ENCODE data around the gene GET4. TPM values are rescaled to one million over a fixed set of nuclear protein-coding genes. Genes with fewer than 3 reads are reported as not detected.
A peak's percentile ranks its signal among the peaks of the same experiment; 100 is the strongest.

The GET4 gene
- total and polyA plus RNA-seq, 2 donors from 2014 or later, result 44.8 to 80.8 TPM

DNA sequence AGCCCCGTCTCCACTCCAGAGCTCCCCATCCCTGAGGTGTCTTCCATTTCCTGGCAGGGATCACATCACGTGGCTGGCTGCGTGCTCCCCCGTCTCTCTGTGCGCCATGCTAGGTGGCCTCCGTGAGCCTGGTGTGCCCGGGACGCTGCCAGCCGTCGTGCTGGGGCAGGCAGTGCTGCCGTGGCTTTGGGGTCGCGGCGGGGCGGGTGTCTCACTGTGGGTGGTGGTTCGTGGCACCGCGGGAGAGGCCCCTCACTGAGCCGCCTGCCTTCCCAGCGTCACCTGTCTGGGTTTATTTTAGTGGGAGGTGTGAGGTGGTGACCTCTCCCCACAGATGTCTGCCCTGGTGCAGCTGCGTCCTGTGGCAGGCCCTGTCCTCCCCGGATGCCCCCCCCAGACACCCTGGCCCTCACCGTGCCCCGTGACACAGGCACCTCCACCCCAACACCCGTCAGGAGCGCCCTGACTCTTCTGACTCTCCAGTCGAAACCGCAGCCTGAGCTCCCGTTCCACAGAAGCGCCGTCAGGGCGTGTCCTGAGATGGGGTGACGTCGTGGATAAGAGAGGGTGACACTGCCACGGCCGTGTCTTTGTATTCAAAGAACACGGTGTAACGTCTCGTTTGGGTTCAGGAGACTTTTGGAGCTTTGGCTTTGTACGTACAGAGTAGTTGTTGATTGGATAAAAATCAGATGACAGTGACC lies 18.0 kb downstream of the GET4 start:
- no peak overlapping the region for H3K27ac ChIP-seq (ENCODE audit: low read depth in 2 of 2, low read length in 2 of 2)
- H3K36me3 ChIP-seq (ENCODE audit: control insufficient read depth in 2 of 3, insufficient read depth in 3 of 3, low read length in 3 of 3), result peaks cover 0 to 20% (median 14%) of the 10 kb centered on the region in 3 donors
- TF ChIP-seq, protein P1, sequence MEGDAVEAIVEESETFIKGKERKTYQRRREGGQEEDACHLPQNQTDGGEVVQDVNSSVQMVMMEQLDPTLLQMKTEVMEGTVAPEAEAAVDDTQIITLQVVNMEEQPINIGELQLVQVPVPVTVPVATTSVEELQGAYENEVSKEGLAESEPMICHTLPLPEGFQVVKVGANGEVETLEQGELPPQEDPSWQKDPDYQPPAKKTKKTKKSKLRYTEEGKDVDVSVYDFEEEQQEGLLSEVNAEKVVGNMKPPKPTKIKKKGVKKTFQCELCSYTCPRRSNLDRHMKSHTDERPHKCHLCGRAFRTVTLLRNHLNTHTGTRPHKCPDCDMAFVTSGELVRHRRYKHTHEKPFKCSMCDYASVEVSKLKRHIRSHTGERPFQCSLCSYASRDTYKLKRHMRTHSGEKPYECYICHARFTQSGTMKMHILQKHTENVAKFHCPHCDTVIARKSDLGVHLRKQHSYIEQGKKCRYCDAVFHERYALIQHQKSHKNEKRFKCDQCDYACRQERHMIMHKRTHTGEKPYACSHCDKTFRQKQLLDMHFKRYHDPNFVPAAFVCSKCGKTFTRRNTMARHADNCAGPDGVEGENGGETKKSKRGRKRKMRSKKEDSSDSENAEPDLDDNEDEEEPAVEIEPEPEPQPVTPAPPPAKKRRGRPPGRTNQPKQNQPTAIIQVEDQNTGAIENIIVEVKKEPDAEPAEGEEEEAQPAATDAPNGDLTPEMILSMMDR (IDR thresholded peaks at IDR 0.05; ENCODE audit: borderline replicate concordance, extremely low read depth, insufficient read depth), result no peak
- H3K27me3 ChIP-seq (ENCODE audit: control insufficient read depth, insufficient read depth, low read length), result no peaks in the 10 kb centered on the region
- H3K9ac ChIP-seq (ENCODE audit: low read length in 3 of 3), result no peak overlapping the region
- H3K4me1 ChIP-seq (ENCODE audit: control insufficient read depth in 2 of 3, insufficient read depth in 2 of 3, low read depth in 1 of 3, low read length in 3 of 3), result no peaks in the 10 kb centered on the region
- intact Hi-C loops (cut with DNase I), result no loop called here
- H3K4me3 ChIP-seq (ENCODE audit: low read length in 3 of 3), result no peak overlapping the region
- FAIRE-seq, result no peak
- no peaks in the 10 kb centered on the region for H3K9me3 ChIP-seq (ENCODE audit: control insufficient read depth in 2 of 3, insufficient read depth in 1 of 3, low read length in 3 of 3)
- DNase-seq, result peak in 1 of 5 donors; percentile 78

DNA sequence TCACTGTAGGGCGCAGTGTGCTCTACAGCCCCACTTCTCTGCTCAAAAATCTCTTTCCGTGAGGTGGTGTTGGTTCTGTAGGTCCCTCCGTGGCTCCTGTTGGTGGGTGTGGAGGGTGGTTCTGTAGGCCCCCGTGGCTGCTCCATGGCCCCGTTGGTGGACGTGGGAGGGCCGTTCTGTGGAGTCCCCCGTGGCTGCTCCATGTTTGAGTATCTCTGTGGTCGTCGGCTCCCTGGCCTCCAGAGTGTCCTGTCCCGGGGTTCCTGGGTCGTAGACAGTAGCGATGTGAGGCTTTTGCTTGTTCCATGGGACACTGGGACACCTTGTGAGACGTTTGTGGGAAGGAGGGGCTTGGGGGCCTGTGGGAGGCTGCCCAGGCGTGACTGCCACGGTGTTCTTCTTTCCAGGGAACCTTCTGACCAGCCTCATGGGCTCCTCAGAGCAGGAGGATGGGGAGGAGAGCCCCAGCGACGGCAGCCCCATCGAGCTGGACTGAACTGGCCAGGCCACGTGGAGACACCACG lies 18.6 kb downstream of the GET4 start:
- DNase-seq (peak in 1 of 5 donors; percentile 55), FAIRE-seq (no peak)
- Histone ChIP-seq H3K9ac (ENCODE audit: low read length in 3 of 3) (no peak overlapping the region), H3K4me3 (ENCODE audit: low read length in 3 of 3) (no peak overlapping the region), H3K27ac (ENCODE audit: low read depth in 2 of 2, low read length in 2 of 2) (no peak overlapping the region), H3K36me3 (ENCODE audit: control insufficient read depth in 2 of 3, insufficient read depth in 3 of 3, low read length in 3 of 3) (peaks cover 0 to 20% (median 14%) of the 10 kb centered on the region in 3 donors), H3K4me1 (ENCODE audit: control insufficient read depth in 2 of 3, insufficient read depth in 2 of 3, low read depth in 1 of 3, low read length in 3 of 3) (no peaks in the 10 kb centered on the region), H3K9me3 (ENCODE audit: control insufficient read depth in 2 of 3, insufficient read depth in 1 of 3, low read length in 3 of 3) (no peaks in the 10 kb centered on the region), H3K27me3 (ENCODE audit: control insufficient read depth, insufficient read depth, low read length) (no peaks in the 10 kb centered on the region)
- TF ChIP-seq, protein P1 (IDR thresholded peaks at IDR 0.05; ENCODE audit: borderline replicate concordance, extremely low read depth, insufficient read depth), result no peak
- intact Hi-C loops (cut with DNase I), result no loop called here

DNA sequence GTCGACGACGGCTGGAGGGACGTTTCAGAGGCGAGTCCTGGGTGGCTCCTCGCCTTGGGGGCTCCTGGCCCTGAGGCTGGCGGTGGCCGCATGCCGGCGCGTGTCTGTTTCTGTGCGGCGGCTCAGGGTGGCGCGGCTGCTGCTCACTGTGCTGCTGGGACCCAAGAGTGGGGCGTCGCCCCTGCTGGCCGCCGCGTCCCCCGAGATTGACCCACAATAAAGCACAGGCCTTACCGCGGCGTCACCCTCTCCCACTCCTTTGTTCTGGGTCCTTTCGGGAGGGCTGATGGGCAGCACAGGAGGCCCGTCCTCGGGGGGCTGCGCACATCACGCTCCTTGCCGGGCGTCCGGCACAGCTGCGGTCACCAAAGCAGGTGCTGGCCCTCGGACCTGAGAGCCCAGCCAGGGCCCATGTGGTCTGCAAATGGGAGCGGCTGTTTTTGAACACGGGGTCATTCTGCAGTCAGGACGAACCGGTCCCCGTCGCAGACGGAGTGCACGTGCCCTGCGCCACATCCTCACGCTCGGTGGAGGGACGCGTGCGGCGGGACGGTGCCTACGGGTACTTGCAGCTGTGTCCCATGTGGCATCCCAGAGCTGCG lies 19.2 kb downstream of the GET4 start:
- FAIRE-seq (no peak), DNase-seq (peak in 1 of 5 donors; percentile 74)
- Histone ChIP-seq H3K27me3 (ENCODE audit: control insufficient read depth, insufficient read depth, low read length) (no peaks in the 10 kb centered on the region), H3K9me3 (ENCODE audit: control insufficient read depth in 2 of 3, insufficient read depth in 1 of 3, low read length in 3 of 3) (no peaks in the 10 kb centered on the region), H3K9ac (ENCODE audit: low read length in 3 of 3) (no peak overlapping the region), H3K4me1 (ENCODE audit: control insufficient read depth in 2 of 3, insufficient read depth in 2 of 3, low read depth in 1 of 3, low read length in 3 of 3) (no peaks in the 10 kb centered on the region), H3K36me3 (ENCODE audit: control insufficient read depth in 2 of 3, insufficient read depth in 3 of 3, low read length in 3 of 3) (peaks cover 0 to 20% (median 14%) of the 10 kb centered on the region in 3 donors), H3K4me3 (ENCODE audit: low read length in 3 of 3) (no peak overlapping the region), H3K27ac (ENCODE audit: low read depth in 2 of 2, low read length in 2 of 2) (no peak overlapping the region)
- intact Hi-C loops (cut with DNase I), result no loop called here
- TF ChIP-seq, protein P1 (IDR thresholded peaks at IDR 0.05; ENCODE audit: borderline replicate concordance, extremely low read depth, insufficient read depth), result no peak

Data from kidney (tissue), 14 donors.